HepG2 (cell line): ENCODE results near the gene TMEM97. TPM values are rescaled to one million over a fixed set of nuclear protein-coding genes. Genes with fewer than 3 reads are reported as not detected.
A peak's percentile ranks its signal among the peaks of the same experiment; 100 is the strongest.

Experiments
- ATAC-seq: fragments of 200-7000 bp; cut with Tn5 transposase; 3 replicates; pipeline ENCODE4 v1.9.1; 2020; ENCODE audit warnings: mild to moderate bottlenecking, moderate library complexity
- BruUV-seq: library from RNA; stranded (reverse); fragments of 400-500 nt; replicated peaks from 2 replicates; lab custom pipeline; 2021; lab: Mats Ljungman, UMichigan
- CTCF ChIA-PET: fragments of 300-600 bp; formaldehyde crosslinking; extraction: SDS; loops from one replicate; lab custom pipeline; 2021; ENCODE audit warnings: low total read pairs, inconsistent platforms, low intra/inter-chr PET ratio; lab: Yijun Ruan, JAX
- POLR2A ChIA-PET: fragments of 350-600 bp; sonication (Branson Sonifier 250); formaldehyde crosslinking; loops from one replicate; lab custom pipeline; 2020; ENCODE audit warnings: antibody characterized with exemption, inconsistent platforms; lab: Yijun Ruan, JAX
- DNase-seq: peaks from one replicate; pipeline ENCODE4 v3.0.0-alpha.2; 2015; ENCODE audit warnings: low spot score
- FAIRE-seq: peaks from 3 replicates; lab custom pipeline; 2011; peaks lifted over from hg19 to GRCh38; lab: Jason Lieb, UNC
- H2AFZ ChIP-seq: one replicate; pipeline ENCODE4 v1.6.1; 2011; ENCODE audit warnings: low read length, inconsistent platforms
- H3K27ac ChIP-seq: fragments of 300-600 bp; 3 replicates; pipeline ENCODE4 v1.8.0; 2011; ENCODE audit warnings: mixed run types, mild to moderate bottlenecking, mixed read lengths, low read length, inconsistent platforms; ENCODE audit not compliant: insufficient read depth; ENCODE audit errors: extremely low read length
- H3K27me3 ChIP-seq, 2 experiments: fragments of 200-600 bp in 1 of 2; 2 replicates in 1 of 2; 3 replicates in 1 of 2; pipeline versions ENCODE4 v1.6.0 to v1.8.0; 2011; ENCODE audit warnings: low read length in 2 of 2, mild to moderate bottlenecking in 2 of 2, moderate library complexity in 2 of 2, inconsistent platforms in 1 of 2; ENCODE audit not compliant: insufficient read depth in 2 of 2, control insufficient read depth in 1 of 2
- H3K36me3 ChIP-seq, 2 experiments: fragments of 200-600 bp in 1 of 2; replicated peaks in 1 of 2; 2 replicates in 1 of 2; 3 replicates in 1 of 2; pipeline versions ENCODE4 v1.5.1 to v1.8.0; 2011; ENCODE audit warnings: low read length in 2 of 2, inconsistent platforms in 1 of 2; ENCODE audit not compliant: insufficient read depth in 2 of 2, control insufficient read depth in 1 of 2
- H3K4me1 ChIP-seq: 2 replicates; pipeline ENCODE4 v1.5.1; 2012; ENCODE audit warnings: low read length, inconsistent platforms; ENCODE audit not compliant: insufficient read depth
- H3K4me2 ChIP-seq: 2 replicates; pipeline ENCODE4 v1.6.0; 2011; ENCODE audit warnings: low read depth, low read length, inconsistent platforms
- H3K4me3 ChIP-seq, 3 experiments: fragments of 200-600 bp in 1 of 3; sonication (generic), shearing (Covaris generic) in 1 of 3; replicated peaks in 1 of 3; 2 replicates each; pipeline ENCODE4 v1.5.1; 2011 to 2016; ENCODE audit warnings: low read length in 3 of 3, inconsistent platforms in 2 of 3, low read depth in 2 of 3, mild to moderate bottlenecking in 2 of 3, control low read depth in 1 of 3, mixed read lengths in 1 of 3; ENCODE audit not compliant: insufficient read depth in 1 of 3
- H3K79me2 ChIP-seq: one replicate; pipeline ENCODE4 v1.6.1; 2011; ENCODE audit warnings: low read length, inconsistent platforms; ENCODE audit not compliant: insufficient read depth
- H3K9ac ChIP-seq: 2 replicates; pipeline ENCODE4 v1.6.0; 2011; ENCODE audit warnings: mild to moderate bottlenecking, low read depth, low read length, inconsistent platforms; ENCODE audit not compliant: insufficient read depth
- H3K9me3 ChIP-seq: 2 replicates; pipeline ENCODE4 v1.5.1; 2012; ENCODE audit warnings: mild to moderate bottlenecking, low read length
- H4K20me1 ChIP-seq: 2 replicates; pipeline ENCODE4 v1.6.0; 2011; ENCODE audit warnings: inconsistent platforms, mild to moderate bottlenecking, low read length, moderate library complexity; ENCODE audit not compliant: insufficient read depth
- CBFB ChIP-seq: sonication (generic); formaldehyde crosslinking; IDR thresholded peaks from 2 replicates; pipeline ENCODE4 v1.4.0; 2020; ENCODE audit warnings: missing genetic modification reagents
- DZIP1 ChIP-seq: sonication (generic); formaldehyde crosslinking; IDR thresholded peaks from 2 replicates; pipeline ENCODE4 v1.5.0; 2020; ENCODE audit warnings: mild to moderate bottlenecking, missing genetic modification reagents
- GABPB1 ChIP-seq: IDR thresholded peaks from 2 replicates; pipeline ENCODE4 v1.6.1; 2016; ENCODE audit warnings: mild to moderate bottlenecking, missing genetic modification reagents, moderate library complexity, missing compliant biosample characterization
- KDM1A ChIP-seq: IDR thresholded peaks from 2 replicates; pipeline ENCODE4 v1.6.1; 2016; ENCODE audit warnings: missing compliant biosample characterization
- MED1 ChIP-seq: sonication (generic); formaldehyde crosslinking; IDR thresholded peaks from 2 replicates; pipeline ENCODE4 v1.4.0; 2020; ENCODE audit warnings: missing genetic modification reagents
- MXI1 ChIP-seq: IDR thresholded peaks from 3 replicates; pipeline ENCODE4 v1.6.1; 2012; ENCODE audit warnings: low read depth, low read length, inconsistent platforms, borderline replicate concordance
- PHF20 ChIP-seq: sonication (generic); formaldehyde crosslinking; IDR thresholded peaks from 2 replicates; pipeline ENCODE4 v1.5.0; 2020; ENCODE audit warnings: mild to moderate bottlenecking, missing genetic modification reagents
- SIX1 ChIP-seq: sonication (generic); formaldehyde crosslinking; IDR thresholded peaks from 2 replicates; pipeline ENCODE4 v1.4.0; 2020; ENCODE audit warnings: missing genetic modification reagents, borderline replicate concordance
- SMARCE1 ChIP-seq: fragments of 450-650 bp; IDR thresholded peaks from 2 replicates; pipeline ENCODE4 v1.6.1; 2017; ENCODE audit warnings: borderline replicate concordance
- SOX5 ChIP-seq: IDR thresholded peaks from 2 replicates; pipeline ENCODE4 v1.6.1; 2016; ENCODE audit warnings: borderline replicate concordance
- TERF1 ChIP-seq: sonication (generic); formaldehyde crosslinking; IDR thresholded peaks from 2 replicates; pipeline ENCODE4 v1.8.0; 2022; ENCODE audit warnings: mild to moderate bottlenecking, missing genetic modification reagents, moderate library complexity
- THYN1 ChIP-seq: sonication (generic); formaldehyde crosslinking; IDR thresholded peaks from 2 replicates; pipeline ENCODE4 v1.8.1; 2023; ENCODE audit warnings: low read depth, mild to moderate bottlenecking, moderate library complexity, missing genetic modification reagents, borderline replicate concordance
- ZBTB2 ChIP-seq: sonication (generic); formaldehyde crosslinking; IDR thresholded peaks from 2 replicates; pipeline ENCODE4 v1.8.0; 2022; ENCODE audit warnings: low read depth, missing genetic modification reagents
- ZC3H13 ChIP-seq: sonication (generic); formaldehyde crosslinking; IDR thresholded peaks from 2 replicates; pipeline ENCODE4 v1.8.1; 2023; ENCODE audit warnings: mild to moderate bottlenecking, missing genetic modification reagents, moderate library complexity
- ZKSCAN8 ChIP-seq: IDR thresholded peaks from 2 replicates; pipeline ENCODE4 v1.6.1; 2016; ENCODE audit warnings: borderline replicate concordance, missing genetic modification reagents, missing compliant biosample characterization
- ZNF207 ChIP-seq: fragments of 450-650 bp; IDR thresholded peaks from 2 replicates; pipeline ENCODE4 v1.6.1; 2016; ENCODE audit warnings: antibody characterized with exemption, borderline replicate concordance
- ZNF484 ChIP-seq: sonication (generic); formaldehyde crosslinking; IDR thresholded peaks from 2 replicates; pipeline ENCODE4 v1.5.1; 2020; ENCODE audit warnings: mild to moderate bottlenecking, low read depth, missing genetic modification reagents, borderline replicate concordance
- ZNF496 ChIP-seq: sonication (generic); formaldehyde crosslinking; IDR thresholded peaks from 2 replicates; pipeline ENCODE4 v1.8.1; 2023; ENCODE audit warnings: mild to moderate bottlenecking, moderate library complexity, missing genetic modification reagents; ENCODE audit not compliant: insufficient replicate concordance
- ZNF556 ChIP-seq: sonication (generic); formaldehyde crosslinking; IDR thresholded peaks from 2 replicates; pipeline ENCODE4 v1.4.0; 2020; ENCODE audit warnings: mild to moderate bottlenecking, missing genetic modification reagents, borderline replicate concordance
- WGBS: methylation state at CpG from one replicate; pipeline ENCODE4 v1.1.6; 2017; ENCODE audit warnings: low lambda C conversion rate; 5-methylcytosine and 5-hydroxymethylcytosine counted together
- in situ Hi-C: cut with HindIII; loops from 2 replicates; pipeline ENCODE4 v1.10.0; 2017; ENCODE audit warnings: low pct_unique_long_range_greater_than_20kb; ENCODE audit not compliant: extremely low pct_ligation_motif_present
- intact Hi-C: fragments of 100-400 bp; cut with micrococcal nuclease; formaldehyde crosslinking; loops from one replicate; pipeline ENCODE4 v1.10.0; 2022; ENCODE audit not compliant: unreplicated experiment
- polyA plus RNA-seq, 8 experiments: library from polyadenylated mRNA; depleted of rRNA in 3 of 8; stranded (reverse) in 7 of 8; unstranded in 1 of 8; fragments of >200 nt; fragmentation: Illumina TruSeq in 4 of 8; extraction: Trizol in 4 of 8; gene quantifications; 2 replicates each; pipeline versions ENCODE4 v1.2.1 to v1.2.3, GENCODE V29; 2011 to 2016; ENCODE audit warnings: low read depth in 4 of 8, missing spikeins in 1 of 8, mixed read lengths in 1 of 8; ENCODE audit not compliant: insufficient read depth in 1 of 8
- total RNA-seq, 5 experiments: library from RNA; depleted of rRNA; stranded (reverse); fragments of >200 nt; fragmentation: Illumina TruSeq; extraction: Trizol; gene quantifications; 2 replicates each; pipeline ENCODE4 v1.2.3, GENCODE V29; 2016; ENCODE audit warnings: low read depth in 1 of 5

TMEM97 gene
- total and polyA plus RNA-seq, 2 of the 13 experiments (the other 11 are each of a cell fraction or from before 2014, with no cell fraction given), result 69.6 to 137 TPM

GRCh38 chr17:28317099-28317965 lies 1.7 kb upstream of the TMEM97 start:
- H3K4me1 ChIP-seq, result peaks cover 45% of the 10 kb centered on the region
- H2AFZ ChIP-seq, result no peak overlapping the region
- H3K9me3 ChIP-seq, result no peaks in the 10 kb centered on the region
- H3K79me2 ChIP-seq, result peaks cover 40% of the 10 kb centered on the region
- no peak for FAIRE-seq
- DNase-seq, result no peak
- POLR2A ChIA-PET, result interaction anchor here (1.2 to 5.8 kb wide), 3 partner anchors 18 to 99 kb away, joined by 4 to 41 read pairs (median 7); partner anchors contain the start of genes IFT20, POLDIP2 and TNFAIP1
- no peaks in the 10 kb centered on the region; a peak in 1 of 5 replicates for H3K36me3 ChIP-seq
- H4K20me1 ChIP-seq, result peaks cover 5% of the 10 kb centered on the region; the same call in 1 of the 2 replicates
- H3K4me2 ChIP-seq, result peak overlapping the region; percentile 91
- no peak overlapping the region for H3K27ac ChIP-seq
- intact Hi-C loops, result no loop called here
- ATAC-seq, result no peak
- 83% methylated on average over 21 of the region's 21 CpGs for WGBS
- H3K27me3 ChIP-seq, result no peaks in the 10 kb centered on the region; a peak in 1 of 5 replicates
- CTCF ChIA-PET, result no interaction called here
- in situ Hi-C loops, result loop anchor here (25.0 kb wide), 1 partner anchor 280 kb away; the partner anchor contains the start of gene NLK
- peak overlapping the region; percentile 65 for H3K9ac ChIP-seq
- peak overlapping the region; percentile 61 to 80 (median 65) for H3K4me3 ChIP-seq
- BruUV-seq, result no TSS peak
- TF ChIP-seq TERF1 (CRISPR knock-in tag) (no peak), SIX1 (CRISPR knock-in tag) (no peak), THYN1 (CRISPR knock-in tag) (no peak), SMARCE1 (no peak), ZNF207 (no peak), DZIP1 (CRISPR knock-in tag) (no peak), SOX5 (CRISPR knock-in tag) (no peak), KDM1A (CRISPR knock-in tag) (no peak), ZC3H13 (CRISPR knock-in tag) (peak; percentile 5; the same call in 1 of the 2 replicates), MED1 (CRISPR knock-in tag) (no peak), ZBTB2 (0 out of 2 replicates have a peak, but pooled peaks have one; percentile 10), GABPB1 (CRISPR knock-in tag) (no peak), CBFB (CRISPR knock-in tag) (no peak), ZNF556 (CRISPR knock-in tag) (0 out of 2 replicates have a peak, but pooled peaks have one; percentile 14), ZNF484 (CRISPR knock-in tag) (no peak), PHF20 (CRISPR knock-in tag) (no peak), ZNF496 (no peak), ZKSCAN8 (no peak), MXI1 (no peak)
